Measurements from ENCODE around the gene C15orf39.
"Not testable (repeated sequence)": the region's sequence is repeated elsewhere in the genome, so short reads cannot be mapped to it uniquely, and the experiment has no call there.

C15orf39 gene

GRCh38 chr15:75245741-75246140 is 44.1 kb downstream of the C15orf39 start:
- DNase-seq; in situ Hi-C loops (cut with MboI; ENCODE audit: low pct_unique_long_range_greater_than_20kb, low sequenced_read_pairs): not testable (repeated sequence)

GRCh38 chr15:75248991-75249390 is 47.3 kb downstream of the C15orf39 start:
- DNase-seq; in situ Hi-C loops (cut with MboI; ENCODE audit: low pct_unique_long_range_greater_than_20kb, low sequenced_read_pairs): not testable (repeated sequence)

GRCh38 chr15:75249726-75250125 is 48.0 kb downstream of the C15orf39 start:
- in situ Hi-C loops (cut with MboI; ENCODE audit: low pct_unique_long_range_greater_than_20kb, low sequenced_read_pairs), result no loop called here
- DNase-seq, result no peak

DNA sequence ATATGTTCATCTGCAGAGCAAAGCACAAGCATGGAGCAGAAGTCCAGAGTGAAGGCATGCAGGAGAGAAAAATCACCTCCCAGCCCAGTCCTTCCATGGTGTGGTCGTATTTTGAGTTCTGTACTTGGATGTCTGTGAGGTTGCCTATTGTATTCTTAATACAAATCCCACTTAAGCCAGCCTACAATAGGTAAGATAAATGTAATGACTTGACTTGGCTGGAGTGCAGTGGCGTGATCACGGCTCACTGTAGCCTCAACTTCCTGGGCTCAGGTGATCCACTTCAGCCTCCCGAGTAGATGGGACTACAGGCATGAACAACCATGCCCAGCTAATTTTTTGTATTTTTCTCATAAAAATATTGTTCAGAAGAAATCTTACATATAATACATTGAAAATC is 49.7 kb downstream of the C15orf39 start:
- DNase-seq; in situ Hi-C loops (cut with MboI; ENCODE audit: low pct_unique_long_range_greater_than_20kb, low sequenced_read_pairs): not testable (repeated sequence)

DNA sequence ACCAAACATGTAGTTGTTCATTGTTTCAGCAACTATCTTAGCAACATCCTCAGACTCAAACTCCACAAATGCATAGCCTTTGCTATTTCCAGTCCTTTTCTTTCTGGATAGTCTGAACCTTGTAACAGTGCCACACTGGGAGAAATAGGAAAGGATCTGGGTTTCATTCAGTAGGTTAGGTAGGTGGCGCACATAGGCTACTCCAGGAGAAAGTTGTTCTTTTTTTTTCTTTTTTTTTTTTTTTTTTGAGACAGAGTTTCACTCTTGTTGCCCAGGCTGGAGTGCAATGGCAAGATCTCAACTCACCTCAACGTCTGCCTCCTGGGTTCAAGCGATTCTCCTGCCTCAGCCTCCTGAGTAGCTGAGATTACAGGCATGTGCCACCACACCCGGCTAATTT is 50.6 kb downstream of the C15orf39 start:
- DNase-seq; in situ Hi-C loops (cut with MboI; ENCODE audit: low pct_unique_long_range_greater_than_20kb, low sequenced_read_pairs): not testable (repeated sequence)

DNA sequence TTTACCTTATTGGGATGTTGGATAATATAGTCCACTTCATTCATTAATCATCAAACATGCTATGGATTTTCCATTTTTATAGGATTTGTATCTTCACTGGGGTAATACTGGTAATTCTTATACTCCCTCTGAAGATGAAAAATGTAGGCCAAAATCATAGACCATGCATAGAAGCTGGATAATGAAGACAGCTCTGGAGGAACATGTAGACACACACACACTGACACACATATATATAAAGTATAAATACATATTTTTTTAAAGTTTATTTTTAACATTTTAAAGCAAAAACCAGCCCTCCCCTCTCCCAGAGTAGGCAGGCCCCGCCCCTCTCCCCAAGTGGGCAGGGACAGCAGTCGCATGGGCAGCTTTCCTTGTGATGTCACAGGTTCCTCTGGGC is 56.4 kb downstream of the C15orf39 start, which contains the start of gene GOLGA6C:
TSS of gene GOLGA6C (plus strand) at position 301 of the 400 bp plus-strand sequence. CDS start 265 bp downstream, outside the sequence.
- DNase-seq; in situ Hi-C loops (cut with MboI; ENCODE audit: low pct_unique_long_range_greater_than_20kb, low sequenced_read_pairs): not testable (repeated sequence)

- in situ Hi-C loops (cut with MboI; ENCODE audit: low pct_unique_long_range_greater_than_20kb, low sequenced_read_pairs); DNase-seq: not testable (repeated sequence)
Observed at GRCh38 chr15:75258620-75259343, 57.1 kb downstream of the C15orf39 start.

- in situ Hi-C loops (cut with MboI; ENCODE audit: low pct_unique_long_range_greater_than_20kb, low sequenced_read_pairs); DNase-seq: not testable (repeated sequence)
Observed at GRCh38 chr15:75259873-75260272, 58.2 kb downstream of the C15orf39 start.

All from KBM-7 (cell line).